ENCODE results near the gene E2F3.

The E2F3 gene

DNA sequence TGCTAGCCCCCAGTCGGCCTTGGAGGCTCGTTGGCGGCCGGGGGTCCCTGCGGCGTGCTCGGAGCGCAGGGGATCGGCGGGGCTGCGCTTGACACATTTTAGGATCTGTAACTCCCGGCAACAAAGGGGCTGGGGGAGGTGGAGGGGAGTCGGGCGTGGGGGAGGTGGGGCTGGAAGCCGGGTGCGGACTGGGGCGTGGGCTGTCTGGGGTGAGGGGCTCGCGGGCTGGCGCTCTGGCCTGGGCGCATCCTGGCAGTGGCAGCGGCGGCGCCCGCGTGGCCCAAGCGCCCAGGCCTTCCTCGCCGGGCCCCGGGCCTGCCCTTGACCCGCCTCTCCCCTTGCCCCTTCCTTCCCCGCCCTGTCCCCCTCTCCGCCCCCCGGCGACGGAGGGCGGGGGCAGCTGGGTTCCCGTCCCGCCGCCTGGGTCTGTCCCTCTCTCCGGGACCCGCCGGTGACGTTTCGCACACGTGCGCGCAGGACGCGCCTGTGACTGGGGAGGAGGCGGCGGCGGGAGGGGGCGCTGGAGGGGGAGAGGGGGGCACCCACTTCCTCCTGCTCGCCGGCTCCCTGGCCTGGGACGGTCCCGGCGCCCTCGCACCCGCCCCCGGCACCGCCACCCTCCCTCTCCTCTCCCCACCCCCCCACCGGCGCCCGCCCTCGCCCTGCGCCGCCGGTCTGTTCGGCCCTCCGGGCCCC is 1.5 kb downstream of the E2F3 start (continued):
- peak; percentile 58; the same call in 1 of the 2 replicates for TF ChIP-seq PBX3 (CRISPR knock-in tag; IDR thresholded peaks at IDR 0.05)
- peak; percentile 57; the same call in 1 of the 2 replicates for TF ChIP-seq ZNF629 (tag by site-specific recombination; IDR thresholded peaks at IDR 0.05)
- peak; percentile 77 for TF ChIP-seq SP2 (tag by site-specific recombination; IDR thresholded peaks at IDR 0.05)
- TF ChIP-seq ZNF791 (tag by site-specific recombination; IDR thresholded peaks at IDR 0.05) = no peak
- peak; percentile 17; the same call in 1 of the 2 replicates for TF ChIP-seq ZNF660 (tag by site-specific recombination; IDR thresholded peaks at IDR 0.05)
- no peak; the same call in 1 of the 2 replicates for TF ChIP-seq KLF7 (tag by site-specific recombination; IDR thresholded peaks at IDR 0.05; ENCODE audit: borderline replicate concordance)
- TF ChIP-seq KLF17 (tag by site-specific recombination; IDR thresholded peaks at IDR 0.05) = peak; percentile 61; the same call in 1 of the 2 replicates
- TF ChIP-seq SP7 (tag by site-specific recombination; IDR thresholded peaks at IDR 0.05) = no peak; the same call in 1 of the 2 replicates
- TF ChIP-seq YY2 (tag by site-specific recombination; IDR thresholded peaks at IDR 0.05) = no peak
- TF ChIP-seq, protein P1, sequence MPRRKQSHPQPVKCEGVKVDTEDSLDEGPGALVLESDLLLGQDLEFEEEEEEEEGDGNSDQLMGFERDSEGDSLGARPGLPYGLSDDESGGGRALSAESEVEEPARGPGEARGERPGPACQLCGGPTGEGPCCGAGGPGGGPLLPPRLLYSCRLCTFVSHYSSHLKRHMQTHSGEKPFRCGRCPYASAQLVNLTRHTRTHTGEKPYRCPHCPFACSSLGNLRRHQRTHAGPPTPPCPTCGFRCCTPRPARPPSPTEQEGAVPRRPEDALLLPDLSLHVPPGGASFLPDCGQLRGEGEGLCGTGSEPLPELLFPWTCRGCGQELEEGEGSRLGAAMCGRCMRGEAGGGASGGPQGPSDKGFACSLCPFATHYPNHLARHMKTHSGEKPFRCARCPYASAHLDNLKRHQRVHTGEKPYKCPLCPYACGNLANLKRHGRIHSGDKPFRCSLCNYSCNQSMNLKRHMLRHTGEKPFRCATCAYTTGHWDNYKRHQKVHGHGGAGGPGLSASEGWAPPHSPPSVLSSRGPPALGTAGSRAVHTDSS (tag by site-specific recombination; IDR thresholded peaks at IDR 0.05) = no peak
- TF ChIP-seq IKZF3 (tag by site-specific recombination; IDR thresholded peaks at IDR 0.05) = peak; percentile 72
- TF ChIP-seq ZNF302 (tag by site-specific recombination; IDR thresholded peaks at IDR 0.05; ENCODE audit: low read depth) = no peak
- TF ChIP-seq, protein P2, sequence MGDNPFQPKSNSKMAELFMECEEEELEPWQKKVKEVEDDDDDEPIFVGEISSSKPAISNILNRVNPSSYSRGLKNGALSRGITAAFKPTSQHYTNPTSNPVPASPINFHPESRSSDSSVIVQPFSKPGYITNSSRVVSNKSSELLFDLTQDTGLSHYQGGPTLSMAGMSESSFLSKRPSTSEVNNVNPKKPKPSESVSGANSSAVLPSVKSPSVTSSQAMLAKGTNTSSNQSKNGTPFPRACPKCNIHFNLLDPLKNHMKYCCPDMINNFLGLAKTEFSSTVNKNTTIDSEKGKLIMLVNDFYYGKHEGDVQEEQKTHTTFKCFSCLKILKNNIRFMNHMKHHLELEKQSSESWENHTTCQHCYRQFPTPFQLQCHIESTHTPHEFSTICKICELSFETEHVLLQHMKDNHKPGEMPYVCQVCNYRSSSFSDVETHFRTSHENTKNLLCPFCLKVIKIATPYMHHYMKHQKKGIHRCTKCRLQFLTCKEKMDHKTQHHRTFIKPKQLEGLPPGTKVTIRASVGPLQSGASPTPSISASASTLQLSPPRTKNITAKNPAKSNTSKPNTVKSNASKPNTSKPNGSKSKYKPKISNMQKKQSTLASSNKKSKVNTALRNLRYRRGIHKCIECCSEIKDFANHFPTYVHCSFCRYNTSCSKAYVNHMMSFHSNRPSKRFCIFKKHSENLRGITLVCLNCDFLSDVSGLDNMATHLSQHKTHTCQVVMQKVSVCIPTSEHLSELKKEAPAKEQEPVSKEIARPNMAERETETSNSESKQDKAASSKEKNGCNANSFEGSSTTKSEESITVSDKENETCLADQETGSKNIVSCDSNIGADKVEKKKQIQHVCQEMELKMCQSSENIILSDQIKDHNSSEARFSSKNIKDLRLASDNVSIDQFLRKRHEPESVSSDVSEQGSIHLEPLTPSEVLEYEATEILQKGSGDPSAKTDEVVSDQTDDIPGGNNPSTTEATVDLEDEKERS (tag by site-specific recombination; IDR thresholded peaks at IDR 0.05) = no peak
- TF ChIP-seq, protein P3, sequence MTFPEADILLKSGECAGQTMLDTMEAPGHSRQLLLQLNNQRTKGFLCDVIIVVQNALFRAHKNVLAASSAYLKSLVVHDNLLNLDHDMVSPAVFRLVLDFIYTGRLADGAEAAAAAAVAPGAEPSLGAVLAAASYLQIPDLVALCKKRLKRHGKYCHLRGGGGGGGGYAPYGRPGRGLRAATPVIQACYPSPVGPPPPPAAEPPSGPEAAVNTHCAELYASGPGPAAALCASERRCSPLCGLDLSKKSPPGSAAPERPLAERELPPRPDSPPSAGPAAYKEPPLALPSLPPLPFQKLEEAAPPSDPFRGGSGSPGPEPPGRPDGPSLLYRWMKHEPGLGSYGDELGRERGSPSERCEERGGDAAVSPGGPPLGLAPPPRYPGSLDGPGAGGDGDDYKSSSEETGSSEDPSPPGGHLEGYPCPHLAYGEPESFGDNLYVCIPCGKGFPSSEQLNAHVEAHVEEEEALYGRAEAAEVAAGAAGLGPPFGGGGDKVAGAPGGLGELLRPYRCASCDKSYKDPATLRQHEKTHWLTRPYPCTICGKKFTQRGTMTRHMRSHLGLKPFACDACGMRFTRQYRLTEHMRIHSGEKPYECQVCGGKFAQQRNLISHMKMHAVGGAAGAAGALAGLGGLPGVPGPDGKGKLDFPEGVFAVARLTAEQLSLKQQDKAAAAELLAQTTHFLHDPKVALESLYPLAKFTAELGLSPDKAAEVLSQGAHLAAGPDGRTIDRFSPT (tag by site-specific recombination; IDR thresholded peaks at IDR 0.05) = peak; percentile 78; the same call in 1 of the 2 replicates
- TF ChIP-seq ZBTB7A (tag by site-specific recombination; IDR thresholded peaks at IDR 0.05; ENCODE audit: low read depth) = no peak
- TF ChIP-seq GLIS2 (tag by site-specific recombination; IDR thresholded peaks at IDR 0.05) = peak; percentile 55; the same call in 1 of the 2 replicates
- TF ChIP-seq PATZ1 (tag by site-specific recombination; IDR thresholded peaks at IDR 0.05) = peak; percentile 39; the same call in 1 of the 2 replicates
- TF ChIP-seq ZNF311 (tag by site-specific recombination; IDR thresholded peaks at IDR 0.05; ENCODE audit: borderline replicate concordance) = no peak
- TF ChIP-seq ZNF157 (tag by site-specific recombination; IDR thresholded peaks at IDR 0.05) = no peak
- TF ChIP-seq ZNF19 (tag by site-specific recombination; IDR thresholded peaks at IDR 0.05; ENCODE audit: low read depth) = no peak
